Liver (tissue), 9 donors: ENCODE results near the gene LHX6. TPM values are rescaled to one million over a fixed set of nuclear protein-coding genes. Genes with fewer than 3 reads are reported as not detected.

Experiments used
- DNase-seq: peaks from one replicate; pipeline ENCODE4 v3.0.0-alpha.2; 2017; ENCODE audit warnings: low spot score
- H3K27ac ChIP-seq, 2 donors: one replicate each; pipeline ENCODE4 v1.7.0; 2013; ENCODE audit warnings: inconsistent platforms in 2 of 2, low read length in 2 of 2, control low read depth in 1 of 2, low read depth in 1 of 2, mild to moderate bottlenecking in 1 of 2
- H3K27me3 ChIP-seq, 4 donors: one replicate each; pipeline versions ENCODE4 v1.6.1 to v1.7.0; 2013; ENCODE audit warnings: low read length in 3 of 4, inconsistent platforms in 1 of 4, mild to moderate bottlenecking in 1 of 4, moderate library complexity in 1 of 4; ENCODE audit not compliant: control insufficient read depth in 4 of 4, insufficient read depth in 4 of 4
- H3K36me3 ChIP-seq, 4 donors: one replicate each; pipeline versions ENCODE4 v1.6.1 to v1.7.0; 2013; ENCODE audit warnings: low read length in 3 of 4, mild to moderate bottlenecking in 3 of 4, low read depth in 1 of 4, moderate library complexity in 1 of 4; ENCODE audit not compliant: control insufficient read depth in 4 of 4, insufficient read depth in 3 of 4
- H3K4me1 ChIP-seq, 4 donors: one replicate each; pipeline versions ENCODE4 v1.6.1 to v1.7.0; 2013; ENCODE audit warnings: low read length in 3 of 4, mild to moderate bottlenecking in 3 of 4, moderate library complexity in 1 of 4; ENCODE audit not compliant: control insufficient read depth in 4 of 4, insufficient read depth in 4 of 4
- H3K4me3 ChIP-seq, 3 donors: one replicate each; pipeline versions ENCODE4 v1.6.1 to v1.7.0; 2013; ENCODE audit warnings: low read length in 3 of 3, control low read depth in 1 of 3, low read depth in 1 of 3, mild to moderate bottlenecking in 1 of 3
- H3K9ac ChIP-seq, 2 donors: one replicate each; pipeline ENCODE4 v1.7.0; 2013; ENCODE audit warnings: low read length in 2 of 2, mild to moderate bottlenecking in 2 of 2, moderate library complexity in 2 of 2, control low read depth in 1 of 2, low read depth in 1 of 2
- H3K9me3 ChIP-seq, 4 donors: one replicate each; pipeline versions ENCODE4 v1.6.1 to v1.7.0; 2013; ENCODE audit warnings: low read length in 3 of 4; ENCODE audit not compliant: control insufficient read depth in 4 of 4
- EGR1 ChIP-seq, 2 donors: IDR thresholded peaks; 2 replicates each; pipeline ENCODE4 v1.6.1; 2016 to 2018; ENCODE audit warnings: antibody characterized with exemption in 2 of 2, low read depth in 2 of 2
- FOXA1 ChIP-seq: IDR thresholded peaks from 2 replicates; pipeline ENCODE4 v1.6.1; 2016; ENCODE audit warnings: antibody characterized with exemption
- FOXA2 ChIP-seq: IDR thresholded peaks from 2 replicates; pipeline ENCODE4 v1.6.1; 2016; ENCODE audit warnings: antibody characterized with exemption
- GABPA ChIP-seq, 2 donors: IDR thresholded peaks in 1 of 2; conservative IDR thresholded peaks in 1 of 2; 2 replicates each; pipeline ENCODE4 v1.6.1; 2016; ENCODE audit warnings: antibody characterized with exemption in 2 of 2, mild to moderate bottlenecking in 1 of 2, moderate library complexity in 1 of 2
- HNF4A ChIP-seq, 2 donors: conservative IDR thresholded peaks; 2 replicates each; pipeline ENCODE4 v1.6.1; 2016; ENCODE audit warnings: antibody characterized with exemption in 2 of 2, mild to moderate bottlenecking in 2 of 2
- HNF4G ChIP-seq: IDR thresholded peaks from 2 replicates; pipeline ENCODE4 v1.6.1; 2016; ENCODE audit warnings: antibody characterized with exemption
- JUND ChIP-seq, 2 donors: IDR thresholded peaks; 2 replicates each; pipeline ENCODE4 v1.6.1; 2016; ENCODE audit warnings: antibody characterized with exemption in 2 of 2
- NR2F2 ChIP-seq: IDR thresholded peaks from 2 replicates; pipeline ENCODE4 v1.6.1; 2016; ENCODE audit warnings: antibody characterized with exemption
- RAD21 ChIP-seq, 2 donors: IDR thresholded peaks; 2 replicates each; pipeline ENCODE4 v1.6.1; 2016; ENCODE audit warnings: antibody characterized with exemption in 2 of 2, mild to moderate bottlenecking in 2 of 2
- RXRA ChIP-seq, 2 donors: IDR thresholded peaks; 2 replicates each; pipeline ENCODE4 v1.6.1; 2017 to 2018; ENCODE audit warnings: antibody characterized with exemption in 2 of 2, mild to moderate bottlenecking in 1 of 2
- TAF1 ChIP-seq: conservative IDR thresholded peaks from 2 replicates; pipeline ENCODE4 v1.6.1; 2016; ENCODE audit warnings: antibody characterized with exemption, mild to moderate bottlenecking
- YY1 ChIP-seq: IDR thresholded peaks from 2 replicates; pipeline ENCODE4 v1.6.1; 2016; ENCODE audit warnings: antibody characterized with exemption, mild to moderate bottlenecking
- WGBS: extraction: QIAGEN DNeasy Blood & Tissue Kit; methylation state at CpG from one replicate; pipeline ENCODE4 v1.1.7; 2013; 5-methylcytosine and 5-hydroxymethylcytosine counted together
- polyA plus RNA-seq, 2 donors: library from polyadenylated mRNA; stranded (reverse) in 1 of 2; unstranded in 1 of 2; fragments of 200-250 nt in 1 of 2; fragments of >200 nt in 1 of 2; fragmentation: Nextera tagmentation in 1 of 2; extraction: Ambion mirVana in 1 of 2; gene quantifications; one replicate each; pipeline versions ENCODE4 v1.2.1 to v1.2.3, GENCODE V29; 2013 to 2015
- total RNA-seq, 2 donors: library from RNA; depleted of rRNA; stranded (reverse); fragments of >200 nt; gene quantifications; one replicate each; pipeline ENCODE4 v1.2.3, GENCODE V29; 2014
- TF ChIP-seq, protein P1 (sequence below): IDR thresholded peaks from 2 replicates; pipeline ENCODE4 v1.6.1; 2016; ENCODE audit warnings: antibody characterized with exemption
- TF ChIP-seq, protein P2 (sequence below): IDR thresholded peaks from 2 replicates; pipeline ENCODE4 v1.6.1; 2016; ENCODE audit warnings: antibody characterized with exemption
- TF ChIP-seq, protein P3 (sequence below): IDR thresholded peaks from 2 replicates; pipeline ENCODE4 v1.6.1; 2016; ENCODE audit warnings: antibody characterized with exemption
- TF ChIP-seq, protein P4 (sequence below): fragments of 150-350 bp; IDR thresholded peaks from 2 replicates; pipeline ENCODE4 v1.5.1; 2017; ENCODE audit warnings: improper control_type of control experiment, low read depth, low read length; ENCODE audit not compliant: missing input control
- donor health status: healthy.
- donor health status: healthy.
- donor health status: healthy.
- donor health status: healthy.
- donor health status: healthy.

Gene LHX6
- total and polyA plus RNA-seq, 4 donors = 0.05 to 0.33 (median 0.18) TPM

DNA sequence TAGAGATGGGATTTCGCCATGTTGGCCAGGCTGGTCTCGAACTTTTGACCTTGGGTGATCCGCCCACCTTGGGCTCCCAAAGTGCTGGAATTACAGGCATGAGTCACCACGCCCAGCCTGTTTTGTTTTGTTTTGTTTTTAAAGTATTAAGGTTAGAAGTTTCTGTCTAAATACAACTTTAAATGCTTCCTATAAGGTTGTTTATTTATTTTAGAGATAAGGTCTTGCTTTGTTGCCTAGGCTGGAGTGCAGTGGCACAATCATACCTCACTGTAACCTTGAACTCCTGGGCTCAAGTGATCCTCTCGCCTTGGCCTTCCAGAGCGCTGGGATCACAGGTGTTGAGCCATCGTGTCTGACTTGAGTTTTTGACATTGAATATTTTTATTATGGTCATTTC, 47.3 kb upstream of the LHX6 start:
- Histone ChIP-seq H3K4me3 (no peak overlapping the region), H3K27ac (no peak overlapping the region), H3K4me1 (peaks cover 0 to 5% (median 1%) of the 10 kb centered on the region in 4 donors), H3K9me3 (peaks cover 0 to 3% (median 0%) of the 10 kb centered on the region in 4 donors), H3K9ac (no peak overlapping the region), H3K27me3 (no peaks in the 10 kb centered on the region), H3K36me3 (peaks cover under 1 to 23% (median 13%) of the 10 kb centered on the region in 4 donors)
- WGBS = 90% methylated on average over 7 of the region's 7 CpGs
- no peak for DNase-seq
- no peak for TF ChIP-seq RXRA (IDR thresholded peaks at IDR 0.05)
- no peak for TF ChIP-seq FOXA1
- no peak for TF ChIP-seq RAD21 (IDR thresholded peaks at IDR 0.05)
- TF ChIP-seq HNF4A (conservative IDR thresholded peaks at IDR 0.05) = no peak
- no peak for TF ChIP-seq EGR1 (IDR thresholded peaks at IDR 0.05; ENCODE audit: low read depth in 2 of 2)
- TF ChIP-seq YY1 = no peak
- no peak for TF ChIP-seq GABPA (IDR thresholded peaks at IDR 0.05 in 1 of 2, conservative IDR thresholded peaks at IDR 0.05 in 1 of 2)

DNA sequence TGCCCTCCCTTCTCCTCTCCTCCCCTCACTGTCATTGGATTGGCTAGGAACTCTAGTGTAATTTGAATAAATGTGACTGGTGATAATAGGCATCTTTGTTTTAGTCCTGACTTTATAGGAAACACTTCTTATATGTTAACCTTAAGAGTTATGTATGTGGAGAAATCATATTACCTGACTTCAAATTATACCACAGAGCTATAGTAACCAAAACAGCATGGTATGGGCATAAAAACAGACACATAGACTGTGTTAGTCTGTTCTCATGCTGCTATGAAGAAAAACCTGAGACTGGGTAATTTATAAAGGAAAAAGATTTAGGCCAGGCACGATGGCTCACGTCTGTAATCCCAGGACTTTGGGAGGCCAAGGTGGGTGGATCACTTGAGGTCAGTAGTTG, 45.3 kb upstream of the LHX6 start:
- H3K4me1 ChIP-seq = peaks cover 0 to 3% (median 1%) of the 10 kb centered on the region in 4 donors
- H3K9ac ChIP-seq = no peak overlapping the region
- peaks cover 0 to 26% (median 16%) of the 10 kb centered on the region in 4 donors for H3K36me3 ChIP-seq
- no peak for TF ChIP-seq YY1
- TF ChIP-seq RXRA (IDR thresholded peaks at IDR 0.05) = no peak
- TF ChIP-seq FOXA2 = no peak
- H3K9me3 ChIP-seq = peaks cover 0 to 3% (median 0%) of the 10 kb centered on the region in 4 donors
- DNase-seq = no peak
- H3K4me3 ChIP-seq = no peak overlapping the region
- no peak overlapping the region for H3K27ac ChIP-seq
- no peaks in the 10 kb centered on the region for H3K27me3 ChIP-seq
- 73% methylated on average over 2 of the region's 2 CpGs for WGBS

DNA sequence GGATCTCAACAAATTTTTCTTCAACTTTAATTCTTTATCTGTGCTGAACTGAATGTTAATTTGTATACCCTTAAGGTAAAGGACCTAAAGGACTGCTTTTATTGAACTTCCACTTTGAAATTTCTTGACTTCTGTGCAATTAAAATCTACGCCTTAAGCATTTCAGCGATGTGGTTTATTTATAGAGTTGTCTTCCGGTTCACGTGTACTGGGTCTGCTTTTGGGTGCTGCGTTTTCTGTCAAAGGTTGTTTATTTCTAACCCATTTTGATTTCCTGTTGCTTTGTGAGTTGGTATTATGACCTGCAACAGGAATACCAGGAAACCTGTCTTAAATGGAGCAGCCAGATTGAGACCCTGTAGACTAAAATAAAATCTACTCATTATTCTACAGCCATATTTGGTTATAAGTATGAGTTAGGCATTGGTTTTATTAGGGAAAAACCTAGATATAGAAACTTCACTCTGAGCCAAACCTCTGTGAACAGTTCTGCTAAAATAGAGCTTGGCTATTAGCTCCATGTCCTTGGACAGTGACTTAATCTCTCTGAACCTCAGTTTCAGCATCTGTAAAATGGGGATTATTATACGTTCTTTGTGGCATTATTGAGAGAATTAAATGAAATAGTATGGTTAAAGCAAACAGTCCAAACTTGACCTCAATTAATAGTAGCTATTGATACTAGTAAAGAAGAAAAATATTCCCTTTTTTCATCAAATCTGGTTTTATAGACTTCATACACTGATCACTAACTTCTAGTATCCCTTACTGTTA, 39.5 kb upstream of the LHX6 start:
- DNase-seq = no peak
- H3K27me3 ChIP-seq = no peaks in the 10 kb centered on the region
- no peaks in the 10 kb centered on the region for H3K9me3 ChIP-seq
- no peak overlapping the region for H3K4me3 ChIP-seq
- no peak overlapping the region for H3K27ac ChIP-seq
- no peak overlapping the region for H3K9ac ChIP-seq
- peaks cover 0 to 18% (median 8%) of the 10 kb centered on the region in 4 donors for H3K36me3 ChIP-seq
- 83% methylated on average over 6 of the region's 6 CpGs for whole genome bisulfite sequencing
- TF ChIP-seq RAD21 (IDR thresholded peaks at IDR 0.05) (no peak), RXRA (IDR thresholded peaks at IDR 0.05) (no peak), HNF4A (conservative IDR thresholded peaks at IDR 0.05) (no peak), GABPA (IDR thresholded peaks at IDR 0.05 in 1 of 2, conservative IDR thresholded peaks at IDR 0.05 in 1 of 2) (no peak), NR2F2 (no peak), TAF1 (no peak), EGR1 (IDR thresholded peaks at IDR 0.05; ENCODE audit: low read depth in 2 of 2) (no peak), HNF4G (no peak), JUND (IDR thresholded peaks at IDR 0.05) (no peak), YY1 (no peak), FOXA2 (no peak)
- TF ChIP-seq, protein P1, sequence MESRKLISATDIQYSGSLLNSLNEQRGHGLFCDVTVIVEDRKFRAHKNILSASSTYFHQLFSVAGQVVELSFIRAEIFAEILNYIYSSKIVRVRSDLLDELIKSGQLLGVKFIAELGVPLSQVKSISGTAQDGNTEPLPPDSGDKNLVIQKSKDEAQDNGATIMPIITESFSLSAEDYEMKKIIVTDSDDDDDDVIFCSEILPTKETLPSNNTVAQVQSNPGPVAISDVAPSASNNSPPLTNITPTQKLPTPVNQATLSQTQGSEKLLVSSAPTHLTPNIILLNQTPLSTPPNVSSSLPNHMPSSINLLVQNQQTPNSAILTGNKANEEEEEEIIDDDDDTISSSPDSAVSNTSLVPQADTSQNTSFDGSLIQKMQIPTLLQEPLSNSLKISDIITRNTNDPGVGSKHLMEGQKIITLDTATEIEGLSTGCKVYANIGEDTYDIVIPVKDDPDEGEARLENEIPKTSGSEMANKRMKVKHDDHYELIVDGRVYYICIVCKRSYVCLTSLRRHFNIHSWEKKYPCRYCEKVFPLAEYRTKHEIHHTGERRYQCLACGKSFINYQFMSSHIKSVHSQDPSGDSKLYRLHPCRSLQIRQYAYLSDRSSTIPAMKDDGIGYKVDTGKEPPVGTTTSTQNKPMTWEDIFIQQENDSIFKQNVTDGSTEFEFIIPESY = no peak
- TF ChIP-seq, protein P2, sequence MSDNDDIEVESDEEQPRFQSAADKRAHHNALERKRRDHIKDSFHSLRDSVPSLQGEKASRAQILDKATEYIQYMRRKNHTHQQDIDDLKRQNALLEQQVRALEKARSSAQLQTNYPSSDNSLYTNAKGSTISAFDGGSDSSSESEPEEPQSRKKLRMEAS = no peak
- TF ChIP-seq, protein P3, sequence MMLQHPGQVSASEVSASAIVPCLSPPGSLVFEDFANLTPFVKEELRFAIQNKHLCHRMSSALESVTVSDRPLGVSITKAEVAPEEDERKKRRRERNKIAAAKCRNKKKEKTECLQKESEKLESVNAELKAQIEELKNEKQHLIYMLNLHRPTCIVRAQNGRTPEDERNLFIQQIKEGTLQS = no peak
- TF ChIP-seq, protein P4, sequence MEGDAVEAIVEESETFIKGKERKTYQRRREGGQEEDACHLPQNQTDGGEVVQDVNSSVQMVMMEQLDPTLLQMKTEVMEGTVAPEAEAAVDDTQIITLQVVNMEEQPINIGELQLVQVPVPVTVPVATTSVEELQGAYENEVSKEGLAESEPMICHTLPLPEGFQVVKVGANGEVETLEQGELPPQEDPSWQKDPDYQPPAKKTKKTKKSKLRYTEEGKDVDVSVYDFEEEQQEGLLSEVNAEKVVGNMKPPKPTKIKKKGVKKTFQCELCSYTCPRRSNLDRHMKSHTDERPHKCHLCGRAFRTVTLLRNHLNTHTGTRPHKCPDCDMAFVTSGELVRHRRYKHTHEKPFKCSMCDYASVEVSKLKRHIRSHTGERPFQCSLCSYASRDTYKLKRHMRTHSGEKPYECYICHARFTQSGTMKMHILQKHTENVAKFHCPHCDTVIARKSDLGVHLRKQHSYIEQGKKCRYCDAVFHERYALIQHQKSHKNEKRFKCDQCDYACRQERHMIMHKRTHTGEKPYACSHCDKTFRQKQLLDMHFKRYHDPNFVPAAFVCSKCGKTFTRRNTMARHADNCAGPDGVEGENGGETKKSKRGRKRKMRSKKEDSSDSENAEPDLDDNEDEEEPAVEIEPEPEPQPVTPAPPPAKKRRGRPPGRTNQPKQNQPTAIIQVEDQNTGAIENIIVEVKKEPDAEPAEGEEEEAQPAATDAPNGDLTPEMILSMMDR = no peak
- peaks cover 2 to 21% (median 15%) of the 10 kb centered on the region in 4 donors for H3K4me1 ChIP-seq
